Tibial artery (tissue), 4 donors: ENCODE measurements around the gene MLEC.

Source experiments
- DNase-seq, 2 donors: peaks; one replicate each; pipeline ENCODE4 v3.0.0-alpha.2; 2019
- H3K27ac ChIP-seq, 2 donors: fragments of 200-600 bp; sonication (generic) in 1 of 2; 1 replicate in 1 of 2; 2 replicates in 1 of 2; pipeline ENCODE4 v1.5.1; 2018 to 2019; ENCODE audit warnings: mild to moderate bottlenecking in 1 of 2
- H3K27me3 ChIP-seq, 2 donors: fragments of 200-600 bp; sonication (generic) in 1 of 2; one replicate each; pipeline versions ENCODE4 v1.5.1 to v1.6.0; 2016 to 2019
- H3K36me3 ChIP-seq, 3 donors: fragments of 200-600 bp; sonication (generic) in 2 of 3; one replicate each; pipeline ENCODE4 v1.5.1; 2016 to 2019; ENCODE audit warnings: mild to moderate bottlenecking in 2 of 3
- H3K4me1 ChIP-seq, 4 donors: fragments of 200-600 bp; sonication (generic) in 2 of 4; 1 replicate in 3 of 4; 2 replicates in 1 of 4; pipeline ENCODE4 v1.5.1; 2016 to 2019
- H3K4me3 ChIP-seq, 2 donors: fragments of 200-600 bp; sonication (generic) in 1 of 2; 1 replicate in 1 of 2; 2 replicates in 1 of 2; pipeline ENCODE4 v1.5.1; 2018 to 2019; ENCODE audit warnings: mild to moderate bottlenecking in 2 of 2
- H3K9me3 ChIP-seq, 3 donors: fragments of 200-600 bp; sonication (generic) in 1 of 3; one replicate each; pipeline ENCODE4 v1.5.1; 2016 to 2019
- CTCF ChIP-seq, 2 experiments: fragments of 200-600 bp in 1 of 2; fragments of 450-650 bp in 1 of 2; IDR thresholded peaks; one replicate each; pipeline ENCODE4 v1.5.1; 2017 to 2019; ENCODE audit warnings: antibody characterized with exemption in 2 of 2, mild to moderate bottlenecking in 1 of 2, moderate library complexity in 1 of 2
- intact Hi-C: fragments of 100-400 bp; cut with DNase I; formaldehyde crosslinking; loops from one replicate; pipeline ENCODE4 v1.15.0; 2023; ENCODE audit warnings: low total_unique reads

MLEC gene

GRCh38 chr12:120684523-120684932, 2.4 kb upstream of the MLEC start:
- no peak for DNase-seq
- intact Hi-C loops, result no loop called here
- Histone ChIP-seq H3K4me3 (no peak overlapping the region), H3K27me3 (no peaks in the 10 kb centered on the region), H3K4me1 (peaks cover 0 to 24% (median 22%) of the 10 kb centered on the region in 4 donors), H3K9me3 (no peaks in the 10 kb centered on the region), H3K36me3 (no peaks in the 10 kb centered on the region), H3K27ac (no peak overlapping the region)
- TF ChIP-seq CTCF (IDR thresholded peaks at IDR 0.05), result no peak

DNA sequence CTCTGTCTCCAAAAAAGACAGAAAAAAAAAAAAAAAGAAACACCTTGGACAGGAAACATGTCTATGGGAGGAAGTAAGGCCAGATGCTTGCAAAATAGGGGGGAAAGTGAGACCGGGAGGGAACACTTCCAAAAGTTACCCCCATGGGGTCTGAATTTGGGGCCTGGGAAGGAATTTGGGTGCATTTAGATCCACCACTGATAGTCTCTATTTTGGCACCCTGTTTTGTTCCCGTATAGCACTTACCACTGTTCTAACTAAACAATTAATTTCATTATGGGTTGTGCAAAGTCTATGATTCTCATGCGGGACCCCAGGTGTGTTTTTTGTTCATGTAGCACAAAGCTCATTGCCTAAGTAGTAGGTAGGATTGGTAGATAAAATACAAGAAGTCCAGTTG, 1.4 kb upstream of the MLEC start:
- Histone ChIP-seq H3K27me3 (no peaks in the 10 kb centered on the region), H3K9me3 (no peaks in the 10 kb centered on the region), H3K4me1 (peaks cover 0 to 34% (median 28%) of the 10 kb centered on the region in 4 donors), H3K27ac (peak overlapping the region; percentile 91 to 92), H3K4me3 (peak overlapping the region; percentile 78 to 87), H3K36me3 (no peaks in the 10 kb centered on the region)
- no peak for TF ChIP-seq CTCF (IDR thresholded peaks at IDR 0.05)
- no peak for DNase-seq
- intact Hi-C loops, result loop anchor here (5.0 kb wide), 1 partner anchor 38 kb away; no protein-coding TSS in a partner anchor

GRCh38 chr12:120686151-120686689, 729 bp upstream of the MLEC start:
- peak overlapping the region; percentile 78 to 87 for H3K4me3 ChIP-seq
- H3K4me1 ChIP-seq, result peaks cover 0 to 38% (median 28%) of the 10 kb centered on the region in 4 donors
- no peaks in the 10 kb centered on the region for H3K9me3 ChIP-seq
- H3K27me3 ChIP-seq, result no peaks in the 10 kb centered on the region
- no peaks in the 10 kb centered on the region for H3K36me3 ChIP-seq
- intact Hi-C loops, result loop anchor here (5.0 kb wide), 1 partner anchor 39 kb away; no protein-coding TSS in a partner anchor
- DNase-seq, result peak; percentile 97 to 99
- TF ChIP-seq CTCF (IDR thresholded peaks at IDR 0.05), result no peak
- peak overlapping the region; percentile 91 to 92 for H3K27ac ChIP-seq

DNA sequence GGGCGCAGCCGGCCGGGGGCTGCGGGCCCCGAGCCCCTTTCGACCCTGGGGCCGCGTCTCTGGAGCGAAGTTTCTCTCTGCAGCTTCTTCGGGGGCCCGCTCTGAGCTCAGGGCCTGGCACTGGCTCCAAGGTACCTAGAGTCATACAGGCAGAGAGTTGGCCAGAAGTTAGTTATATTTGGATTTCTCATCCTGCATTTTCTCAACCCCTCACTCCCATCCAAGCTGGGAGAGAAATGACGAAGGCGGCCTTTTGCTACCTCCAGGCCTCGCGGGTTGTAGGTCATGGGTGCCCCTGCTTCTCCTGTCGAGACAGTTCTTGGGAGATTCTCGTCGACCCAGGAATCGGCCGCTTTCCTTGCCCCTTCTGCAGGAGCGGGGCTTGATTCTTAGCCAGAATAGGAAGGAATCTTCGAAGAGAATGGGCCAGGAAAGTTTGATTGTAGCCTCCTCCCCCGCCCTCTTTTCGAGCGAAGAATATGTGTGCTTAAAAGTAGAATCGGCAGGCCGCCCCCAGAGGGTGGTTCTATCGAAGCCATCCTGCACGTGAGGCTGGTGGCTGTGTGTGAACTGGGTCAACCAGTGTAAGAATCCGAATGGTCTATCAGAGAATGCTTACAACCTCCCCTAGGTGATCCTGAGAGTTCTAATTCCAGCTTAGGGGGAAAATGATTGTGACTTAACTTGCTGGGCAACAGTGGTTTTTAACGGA, 785 bp downstream of the MLEC start:
- Histone ChIP-seq H3K4me3 (peak overlapping the region; percentile 78 to 87), H3K27ac (peak overlapping the region; percentile 91 to 92), H3K36me3 (no peaks in the 10 kb centered on the region), H3K27me3 (no peaks in the 10 kb centered on the region), H3K4me1 (peaks cover 0 to 38% (median 28%) of the 10 kb centered on the region in 4 donors), H3K9me3 (no peaks in the 10 kb centered on the region)
- peak in 1 of 2 donors; percentile 34 for DNase-seq
- no peak for TF ChIP-seq CTCF (IDR thresholded peaks at IDR 0.05)
- intact Hi-C loops, result loop anchor here (2.0 to 5.0 kb wide), 2 partner anchors 23 to 40 kb away; partner anchors contain the start of gene UNC119B

- peaks cover 0 to 38% (median 28%) of the 10 kb centered on the region in 4 donors for H3K4me1 ChIP-seq
- peak overlapping the region; percentile 78 to 87 for H3K4me3 ChIP-seq
- peaks cover 0 to 5% (median 0%) of the 10 kb centered on the region in 3 donors for H3K36me3 ChIP-seq
- intact Hi-C loops, result loop anchor here (2.0 to 5.0 kb wide), 2 partner anchors 22 to 41 kb away; partner anchors contain the start of gene UNC119B
- H3K9me3 ChIP-seq, result no peaks in the 10 kb centered on the region
- no peak for TF ChIP-seq CTCF (IDR thresholded peaks at IDR 0.05)
- no peaks in the 10 kb centered on the region for H3K27me3 ChIP-seq
- peak overlapping the region; percentile 91 to 92 for H3K27ac ChIP-seq
- no peak for DNase-seq
Observed at GRCh38 chr12:120688527-120689071, 1.6 kb downstream of the MLEC start.
